HFFc6 (cell line): Measurements from ENCODE around the gene CCDC51. TPM values are rescaled to one million over a fixed set of nuclear protein-coding genes. Genes with fewer than 3 reads are reported as not detected.

Source experiments
- DNase-seq: peaks from one replicate; pipeline ENCODE4 v3.0.0-alpha.2; 2018
- H3K27ac Mint-ChIP-seq: 2 replicates; pipeline ENCODE4 v1.8.0; 2020; ENCODE audit warnings: mild to moderate bottlenecking, mixed read lengths
- H3K27me3 Mint-ChIP-seq: 2 replicates; pipeline ENCODE4 v1.8.0; 2021; ENCODE audit warnings: mild to moderate bottlenecking, moderate library complexity, mixed read lengths; ENCODE audit not compliant: insufficient read depth
- H3K36me3 Mint-ChIP-seq: 2 replicates; pipeline ENCODE4 v1.8.0; 2021; ENCODE audit warnings: low read depth, mixed read lengths
- H3K4me1 Mint-ChIP-seq: 2 replicates; pipeline ENCODE4 v1.8.0; 2020; ENCODE audit warnings: low read depth, mixed read lengths
- H3K4me3 Mint-ChIP-seq: 2 replicates; pipeline ENCODE4 v1.8.0; 2020; ENCODE audit warnings: mild to moderate bottlenecking, moderate library complexity, mixed read lengths
- H3K9me3 Mint-ChIP-seq: 2 replicates; pipeline ENCODE4 v1.8.0; 2020; ENCODE audit warnings: mild to moderate bottlenecking, mixed read lengths
- total RNA-seq, 6 experiments: library from RNA; stranded (reverse); fragmentation: NEBNext Ultra II Directional; extraction: Animal tissue kit (Norgen Biotek cat#: 25700); gene quantifications; 2 replicates in 1 of 6; 3 replicates in 5 of 6; pipeline ENCODE4 v1.2.3, GENCODE V29; 2021
- TF ChIP-seq, protein P1 (sequence below): fragments of 200-600 bp; sonication (generic); IDR thresholded peaks from 2 replicates; pipeline ENCODE4 v1.5.0; 2021; ENCODE audit warnings: antibody characterized with exemption, mild to moderate bottlenecking

CCDC51 gene
- total RNA-seq, 6 experiments from 2014 or later: 10.1 to 15.3 (median 12.5) TPM

DNA sequence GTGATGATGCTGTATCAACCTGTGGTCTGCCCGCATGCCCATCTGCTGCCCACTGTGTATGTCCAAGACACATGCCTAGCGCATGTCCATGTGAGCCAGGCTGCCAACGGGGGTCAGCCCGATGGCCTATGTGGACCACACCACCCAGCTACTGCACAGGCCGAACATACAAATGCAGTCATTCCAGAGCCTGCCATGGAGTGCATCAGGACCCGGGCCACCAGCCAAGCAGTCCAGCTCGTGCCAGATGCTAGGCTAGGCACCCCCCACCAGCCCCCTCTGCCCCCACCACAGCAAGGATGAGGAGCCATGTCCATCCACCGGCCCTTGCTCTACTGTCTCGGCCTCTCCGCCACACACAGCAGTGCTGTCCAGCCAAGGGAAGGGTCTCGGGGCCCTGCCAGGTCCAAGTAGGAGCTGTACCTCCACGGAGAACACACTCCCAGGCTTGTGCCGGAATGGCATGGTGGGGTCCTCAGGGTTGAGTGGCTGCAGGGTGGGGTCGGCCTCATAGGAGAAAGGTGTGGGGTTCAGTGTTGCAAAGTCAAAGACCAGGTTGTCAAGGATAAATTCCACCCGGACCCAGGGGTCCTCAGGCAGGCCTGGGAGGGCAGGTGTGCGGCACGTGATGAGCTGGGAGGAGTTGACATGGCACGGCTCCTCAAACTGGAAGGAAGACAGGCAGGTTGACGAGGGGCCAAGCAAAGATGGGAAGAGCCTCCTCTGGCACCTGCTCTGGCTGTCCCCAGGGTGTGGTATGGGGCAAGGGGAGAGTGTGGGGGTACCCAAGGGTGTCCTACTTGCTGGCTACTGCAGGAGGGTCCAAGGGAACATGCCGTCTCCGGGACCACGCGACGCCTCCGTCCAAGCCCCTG lies 25.3 kb downstream of the CCDC51 start:
- TF ChIP-seq, protein P1, sequence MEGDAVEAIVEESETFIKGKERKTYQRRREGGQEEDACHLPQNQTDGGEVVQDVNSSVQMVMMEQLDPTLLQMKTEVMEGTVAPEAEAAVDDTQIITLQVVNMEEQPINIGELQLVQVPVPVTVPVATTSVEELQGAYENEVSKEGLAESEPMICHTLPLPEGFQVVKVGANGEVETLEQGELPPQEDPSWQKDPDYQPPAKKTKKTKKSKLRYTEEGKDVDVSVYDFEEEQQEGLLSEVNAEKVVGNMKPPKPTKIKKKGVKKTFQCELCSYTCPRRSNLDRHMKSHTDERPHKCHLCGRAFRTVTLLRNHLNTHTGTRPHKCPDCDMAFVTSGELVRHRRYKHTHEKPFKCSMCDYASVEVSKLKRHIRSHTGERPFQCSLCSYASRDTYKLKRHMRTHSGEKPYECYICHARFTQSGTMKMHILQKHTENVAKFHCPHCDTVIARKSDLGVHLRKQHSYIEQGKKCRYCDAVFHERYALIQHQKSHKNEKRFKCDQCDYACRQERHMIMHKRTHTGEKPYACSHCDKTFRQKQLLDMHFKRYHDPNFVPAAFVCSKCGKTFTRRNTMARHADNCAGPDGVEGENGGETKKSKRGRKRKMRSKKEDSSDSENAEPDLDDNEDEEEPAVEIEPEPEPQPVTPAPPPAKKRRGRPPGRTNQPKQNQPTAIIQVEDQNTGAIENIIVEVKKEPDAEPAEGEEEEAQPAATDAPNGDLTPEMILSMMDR: no peak
- no peak overlapping the region for H3K27ac Mint-ChIP-seq

DNA sequence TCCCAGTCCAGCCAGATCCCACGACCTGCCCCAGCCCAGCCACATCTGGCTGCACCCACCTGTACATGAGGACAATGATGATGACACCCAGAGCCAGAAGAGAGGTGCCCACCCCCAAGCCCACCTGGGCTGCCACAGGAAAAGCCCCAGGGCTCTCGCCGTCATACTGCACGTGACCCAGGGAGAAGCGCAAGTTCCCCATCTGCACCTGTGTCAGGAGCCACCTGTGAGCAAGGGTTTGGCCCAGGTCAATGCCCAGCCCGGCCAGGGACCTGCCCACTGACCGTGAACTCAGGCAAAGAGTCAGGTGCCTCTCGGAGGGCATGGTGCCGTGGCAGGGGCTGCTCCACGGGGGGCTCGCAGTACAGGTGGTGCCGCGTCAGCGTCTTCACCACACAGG lies 26.3 kb downstream of the CCDC51 start:
- Mint-ChIP-seq H3K27ac (no peak overlapping the region), H3K4me1 (no peaks in the 10 kb centered on the region), H3K27me3 (no peaks in the 10 kb centered on the region; the same call in 1 of the 2 replicates), H3K9me3 (no peaks in the 10 kb centered on the region), H3K36me3 (no peaks in the 10 kb centered on the region), H3K4me3 (no peak overlapping the region)
- no peak for DNase-seq
- TF ChIP-seq, protein P1: no peak

More for the DNA sequence above, 25.3 kb downstream of the CCDC51 start:
- no peaks in the 10 kb centered on the region; the same call in 1 of the 2 replicates for H3K27me3 Mint-ChIP-seq
- no peak for DNase-seq
- H3K4me3 Mint-ChIP-seq: no peak overlapping the region
- no peaks in the 10 kb centered on the region for H3K4me1 Mint-ChIP-seq
- H3K9me3 Mint-ChIP-seq: no peaks in the 10 kb centered on the region
- no peaks in the 10 kb centered on the region for H3K36me3 Mint-ChIP-seq

DNA sequence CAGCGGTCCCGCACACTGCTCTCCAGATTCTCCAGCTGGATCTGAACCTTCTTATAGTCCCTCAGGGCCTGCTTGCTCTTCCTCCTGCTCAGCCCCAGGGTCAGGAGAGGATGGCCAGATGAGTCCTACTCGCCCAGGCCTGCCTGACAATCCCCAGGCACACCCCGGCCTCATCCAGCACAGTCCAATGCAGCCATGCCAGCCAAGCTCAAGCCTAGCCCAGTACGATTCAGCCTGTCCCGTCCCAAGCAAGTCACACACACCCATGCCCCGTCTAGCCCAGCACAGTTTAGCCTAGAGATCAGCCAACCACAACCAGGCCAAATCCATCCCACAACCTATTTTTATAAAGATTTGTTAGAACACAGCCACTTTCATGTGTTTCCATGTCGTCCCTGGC lies 26.8 kb downstream of the CCDC51 start:
- TF ChIP-seq, protein P1: no peak
- H3K4me3 Mint-ChIP-seq: no peak overlapping the region

DNA sequence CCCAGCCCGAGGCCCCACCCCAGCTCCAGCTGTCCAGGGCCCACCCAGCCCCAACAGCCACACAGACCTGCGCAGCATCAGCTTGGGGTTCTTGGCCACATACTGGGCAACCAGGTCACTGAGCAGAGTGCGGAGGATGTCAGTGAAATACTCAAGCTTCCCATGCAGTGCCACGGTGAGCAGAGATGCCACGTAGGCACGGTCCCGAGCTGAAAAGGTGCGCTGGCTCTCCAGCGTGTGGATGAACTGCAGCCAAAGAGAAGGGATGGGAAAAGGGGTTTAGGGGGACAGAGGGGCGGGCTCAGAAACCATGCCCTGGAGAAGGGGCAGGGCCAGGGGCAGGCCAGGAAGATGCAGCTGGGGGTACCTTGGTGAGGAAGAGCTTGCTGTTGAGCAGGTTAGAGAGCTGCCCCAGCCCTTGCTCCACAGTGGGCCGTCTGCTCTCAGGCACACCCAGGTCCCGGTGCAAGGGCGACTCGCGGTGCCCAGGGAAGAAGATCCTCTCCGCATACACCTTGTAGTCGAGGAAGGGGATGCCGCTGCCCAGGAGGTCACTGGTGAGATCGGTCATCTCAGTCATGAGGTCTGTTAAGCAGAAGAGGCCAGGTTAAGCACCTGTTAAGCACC lies 27.4 kb downstream of the CCDC51 start:
- TF ChIP-seq, protein P1: no peak
- DNase-seq: no peak
- Mint-ChIP-seq H3K4me3 (no peak overlapping the region), H3K9me3 (no peaks in the 10 kb centered on the region), H3K27ac (no peak overlapping the region), H3K36me3 (no peaks in the 10 kb centered on the region), H3K27me3 (no peaks in the 10 kb centered on the region; the same call in 1 of the 2 replicates), H3K4me1 (no peaks in the 10 kb centered on the region)

More for the DNA sequence above, 26.8 kb downstream of the CCDC51 start:
- Mint-ChIP-seq H3K4me1 (no peaks in the 10 kb centered on the region), H3K9me3 (no peaks in the 10 kb centered on the region), H3K27me3 (no peaks in the 10 kb centered on the region; the same call in 1 of the 2 replicates), H3K27ac (no peak overlapping the region), H3K36me3 (no peaks in the 10 kb centered on the region)
- no peak for DNase-seq

DNA sequence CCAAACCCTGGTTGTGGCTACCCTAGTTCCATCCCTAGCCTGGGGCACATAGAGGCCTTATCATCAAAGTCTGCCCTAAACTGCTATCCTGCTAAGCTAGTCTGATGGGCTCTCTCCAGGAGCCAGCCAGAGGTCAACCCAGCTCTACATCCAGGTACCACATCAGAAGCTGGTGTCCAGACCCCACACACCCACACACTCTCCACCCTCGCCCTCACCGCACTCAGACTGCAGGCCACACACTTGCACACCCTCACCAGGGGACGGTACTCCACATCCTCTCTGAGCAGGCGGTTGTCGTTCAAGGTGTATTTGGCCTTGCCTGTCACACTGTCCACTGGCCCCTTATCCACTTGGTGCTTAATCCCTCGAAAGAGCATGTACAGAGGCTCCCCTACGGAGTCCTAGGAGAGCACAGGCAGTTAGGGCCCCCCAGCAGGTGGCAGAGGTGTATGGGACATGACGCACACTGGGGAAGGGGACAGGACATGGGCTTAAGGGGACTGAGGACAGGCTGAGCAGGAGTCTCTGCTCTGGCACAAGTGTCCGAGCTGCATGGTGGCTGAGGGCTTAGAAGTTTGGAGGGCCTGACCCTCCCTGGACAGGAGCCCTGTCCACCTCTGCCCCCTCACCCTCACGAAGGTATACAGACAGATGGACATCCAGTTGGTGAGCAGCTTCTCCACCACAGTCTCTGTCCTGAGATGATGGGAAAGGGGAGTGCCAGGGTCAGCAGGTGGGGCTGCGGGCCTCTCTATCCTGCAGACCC lies 28.1 kb downstream of the CCDC51 start:
- no peaks in the 10 kb centered on the region for H3K4me1 Mint-ChIP-seq
- TF ChIP-seq, protein P1: no peak
- no peaks in the 10 kb centered on the region; the same call in 1 of the 2 replicates for H3K27me3 Mint-ChIP-seq
- no peak overlapping the region for H3K4me3 Mint-ChIP-seq
- no peaks in the 10 kb centered on the region for H3K36me3 Mint-ChIP-seq
- no peak for DNase-seq
- no peak overlapping the region for H3K27ac Mint-ChIP-seq
- no peaks in the 10 kb centered on the region for H3K9me3 Mint-ChIP-seq
